Loucy (cell line): ENCODE measurements around the gene TEPSIN.

ENCODE experiments used
- EZH2phosphoT487 ChIP-seq: fragments of 200-600 bp; IDR thresholded peaks from 2 replicates; pipeline ENCODE4 v1.6.1; 2018; ENCODE audit warnings: antibody characterized with exemption, mild to moderate bottlenecking, moderate library complexity, borderline replicate concordance
- TF ChIP-seq, protein P1 (sequence below): fragments of 200-600 bp; sonication (generic); conservative IDR thresholded peaks from 2 replicates; pipeline ENCODE4 v1.5.1; 2014; ENCODE audit warnings: mild to moderate bottlenecking, antibody characterized with exemption, low read length

DNA sequence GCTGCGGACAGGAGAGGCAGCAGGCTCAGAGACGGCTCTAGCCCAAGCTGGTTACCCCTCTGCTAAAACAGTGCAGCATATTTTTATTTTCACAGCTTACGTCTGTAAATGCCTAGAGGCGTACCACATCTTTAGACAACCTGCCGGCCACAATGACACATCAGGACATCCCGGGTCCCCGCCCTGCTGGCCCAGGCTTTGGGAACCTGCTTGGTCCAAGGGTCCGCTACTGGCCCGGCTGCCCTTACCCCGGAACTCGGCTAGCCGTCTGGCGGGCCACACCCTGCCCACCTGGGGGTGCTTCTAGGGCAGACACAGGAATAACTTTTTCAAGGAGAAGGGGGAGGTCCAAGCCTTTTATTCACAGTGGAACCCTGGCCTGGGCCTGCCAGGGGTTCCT, 20.4 kb downstream of the TEPSIN start:
- TF ChIP-seq, protein P1, sequence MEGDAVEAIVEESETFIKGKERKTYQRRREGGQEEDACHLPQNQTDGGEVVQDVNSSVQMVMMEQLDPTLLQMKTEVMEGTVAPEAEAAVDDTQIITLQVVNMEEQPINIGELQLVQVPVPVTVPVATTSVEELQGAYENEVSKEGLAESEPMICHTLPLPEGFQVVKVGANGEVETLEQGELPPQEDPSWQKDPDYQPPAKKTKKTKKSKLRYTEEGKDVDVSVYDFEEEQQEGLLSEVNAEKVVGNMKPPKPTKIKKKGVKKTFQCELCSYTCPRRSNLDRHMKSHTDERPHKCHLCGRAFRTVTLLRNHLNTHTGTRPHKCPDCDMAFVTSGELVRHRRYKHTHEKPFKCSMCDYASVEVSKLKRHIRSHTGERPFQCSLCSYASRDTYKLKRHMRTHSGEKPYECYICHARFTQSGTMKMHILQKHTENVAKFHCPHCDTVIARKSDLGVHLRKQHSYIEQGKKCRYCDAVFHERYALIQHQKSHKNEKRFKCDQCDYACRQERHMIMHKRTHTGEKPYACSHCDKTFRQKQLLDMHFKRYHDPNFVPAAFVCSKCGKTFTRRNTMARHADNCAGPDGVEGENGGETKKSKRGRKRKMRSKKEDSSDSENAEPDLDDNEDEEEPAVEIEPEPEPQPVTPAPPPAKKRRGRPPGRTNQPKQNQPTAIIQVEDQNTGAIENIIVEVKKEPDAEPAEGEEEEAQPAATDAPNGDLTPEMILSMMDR: no peak
- TF ChIP-seq EZH2phosphoT487: no peak
